GM12878 (cell line): ENCODE data around the gene DAAM2. TPM values are rescaled to one million over a fixed set of nuclear protein-coding genes. Genes with fewer than 3 reads are reported as not detected.

ENCODE experiments used
- ATAC-seq: fragments of 200-7000 bp; cut with Tn5 transposase; 3 replicates; pipeline ENCODE4 v1.9.1; 2020; ENCODE audit warnings: mild to moderate bottlenecking, moderate library complexity
- BruUV-seq: library from RNA; stranded (reverse); fragments of 400-500 nt; replicated peaks from 2 replicates; lab custom pipeline; 2021; lab: Mats Ljungman, UMichigan
- CTCF ChIA-PET: fragments of 300-600 bp; sonication (Branson Sonifier 250); formaldehyde crosslinking; extraction: SDS; loops from one replicate; lab custom pipeline; 2021; ENCODE audit warnings: inconsistent platforms; lab: Yijun Ruan, JAX
- POLR2A ChIA-PET: fragments of 350-600 bp; formaldehyde crosslinking; extraction: SDS; loops from one replicate; lab custom pipeline; 2021; ENCODE audit warnings: inconsistent platforms; lab: Charles Lee
- RAD21 ChIA-PET: fragments of 300-600 bp; sonication (Branson Sonifier 250); formaldehyde crosslinking; loops from one replicate; lab custom pipeline; 2023; ENCODE audit warnings: antibody characterized with exemption; ENCODE audit not compliant: unreplicated experiment; lab: Charles Lee
- SMC1A ChIA-PET: fragments of 300-600 bp; sonication (Branson Sonifier 250); formaldehyde crosslinking; loops from one replicate; lab custom pipeline; 2023; ENCODE audit not compliant: unreplicated experiment, uncharacterized antibody; lab: Charles Lee
- DNase-seq: peaks from one replicate; pipeline ENCODE4 v3.0.0-alpha.2; 2011; ENCODE audit warnings: low read depth, low spot score
- FAIRE-seq: peaks from 3 replicates; lab custom pipeline; 2011; peaks lifted over from hg19 to GRCh38; lab: Jason Lieb, UNC
- H2AFZ ChIP-seq: 2 replicates; pipeline ENCODE4 v1.6.0; 2011; ENCODE audit warnings: low read depth, low read length, control low read depth; ENCODE audit not compliant: control insufficient read depth
- H3K27ac ChIP-seq: 2 replicates; pipeline ENCODE4 v1.5.1; 2011; ENCODE audit warnings: control low read depth; ENCODE audit not compliant: control insufficient read depth, insufficient read depth
- H3K27me3 ChIP-seq, 2 experiments: replicated peaks in 1 of 2; 2 replicates each; pipeline versions ENCODE4 v1.6.0 to v1.6.1; 2011; ENCODE audit warnings: low read length in 1 of 2; ENCODE audit not compliant: control insufficient read depth in 2 of 2, insufficient read depth in 2 of 2
- H3K36me3 ChIP-seq, 2 experiments: 2 replicates each; pipeline ENCODE4 v1.5.1; 2011; ENCODE audit warnings: low read length in 1 of 2; ENCODE audit not compliant: control insufficient read depth in 2 of 2, insufficient read depth in 2 of 2
- H3K4me1 ChIP-seq: 2 replicates; pipeline ENCODE4 v1.6.1; 2011; ENCODE audit warnings: mild to moderate bottlenecking, low read length, moderate library complexity, mixed read lengths; ENCODE audit not compliant: control insufficient read depth, insufficient read depth
- H3K4me2 ChIP-seq: 2 replicates; pipeline ENCODE4 v1.6.0; 2011; ENCODE audit warnings: control low read depth; ENCODE audit not compliant: control insufficient read depth, insufficient read depth
- H3K4me3 ChIP-seq: fragments of 200-600 bp; sonication (generic); 2 replicates; pipeline ENCODE4 v1.5.1; 2016
- H3K79me2 ChIP-seq: 2 replicates; pipeline ENCODE4 v1.6.0; 2011; ENCODE audit warnings: low read length; ENCODE audit not compliant: control insufficient read depth, insufficient read depth
- H3K9ac ChIP-seq: 2 replicates; pipeline ENCODE4 v1.8.0; 2011; ENCODE audit warnings: low read length, control low read depth, mixed read lengths; ENCODE audit not compliant: control insufficient read depth, insufficient read depth
- H3K9me3 ChIP-seq: replicated peaks from 3 replicates; pipeline ENCODE4 v1.5.1; 2011; ENCODE audit warnings: mild to moderate bottlenecking, low read length; ENCODE audit not compliant: control insufficient read depth, insufficient read depth
- H4K20me1 ChIP-seq: 2 replicates; pipeline ENCODE4 v1.6.0; 2011; ENCODE audit not compliant: control insufficient read depth, insufficient read depth
- IKZF2 ChIP-seq, 2 experiments: fragments of 450-650 bp; IDR thresholded peaks; 2 replicates each; pipeline ENCODE4 v1.6.1; 2017; ENCODE audit warnings: mild to moderate bottlenecking in 2 of 2, moderate library complexity in 2 of 2
- RAD51 ChIP-seq: fragments of 450-650 bp; IDR thresholded peaks from 2 replicates; pipeline ENCODE4 v1.6.1; 2016; ENCODE audit warnings: moderate library complexity, mild to moderate bottlenecking, inconsistent platforms
- RELB ChIP-seq: fragments of 450-650 bp; IDR thresholded peaks from 2 replicates; pipeline ENCODE4 v1.6.1; 2017; ENCODE audit warnings: low read depth, mild to moderate bottlenecking, moderate library complexity
- SMAD1 ChIP-seq: fragments of 450-650 bp; IDR thresholded peaks from 2 replicates; pipeline ENCODE4 v1.6.1; 2018; ENCODE audit warnings: mild to moderate bottlenecking, low read depth; ENCODE audit not compliant: partially characterized antibody
- WGBS: methylation state at CpG from one replicate; pipeline ENCODE4 v1.1.6; 2016; ENCODE audit warnings: low lambda C conversion rate; ENCODE audit not compliant: insufficient replicate concordance, insufficient coverage; ENCODE audit errors: missing lambda C conversion rate; 5-methylcytosine and 5-hydroxymethylcytosine counted together
- in situ Hi-C: fragments of 300-500 bp; cut with MboI; formaldehyde crosslinking; loops from 9 replicates; pipeline ENCODE4 v1.14.3; 2018; ENCODE audit warnings: mixed read lengths
- intact Hi-C: fragments of 100-400 bp; cut with micrococcal nuclease; formaldehyde crosslinking; loops from one replicate; pipeline ENCODE4 v1.14.2; 2022; ENCODE audit not compliant: unreplicated experiment
- polyA plus RNA-seq, 11 experiments: library from polyadenylated mRNA; depleted of rRNA in 4 of 11; unstranded in 6 of 11; stranded (reverse) in 5 of 11; fragments of >200 nt; fragmentation: Nextera tagmentation in 4 of 11; fragmentation: Illumina TruSeq in 1 of 11; extraction: Ambion mirVana in 4 of 11; extraction: Trizol in 1 of 11; gene quantifications; 1 replicate in 1 of 11; 2 replicates in 10 of 11; pipeline versions ENCODE4 v1.2.1 to v1.2.3, GENCODE V29; 2011 to 2016; ENCODE audit warnings: inconsistent platforms in 2 of 11, missing spikeins in 2 of 11, low read depth in 1 of 11
- total RNA-seq, 4 experiments: library from RNA; depleted of rRNA in 3 of 4; stranded (reverse); fragments of >200 nt in 3 of 4; fragmentation: Illumina TruSeq in 1 of 4; extraction: Trizol in 1 of 4; gene quantifications; 2 replicates each; pipeline versions ENCODE4 v1.2.1 to v1.2.3, GENCODE V29; 2013 to 2021

Gene DAAM2
- total and polyA plus RNA-seq, 10 of the 15 experiments (the other 5 are each of a cell fraction or from before 2014, with no cell fraction given) = 0.05 to 0.22 TPM; not detected in 8

GRCh38 chr6:39841923-39842322 is 49.7 kb downstream of the DAAM2 start:
- no peak overlapping the region for H3K4me2 ChIP-seq
- ChIA-PET POLR2A (no interaction called here), RAD21 (no interaction called here), CTCF (no interaction called here), SMC1A (interaction anchor here (0.8 kb wide), 1 partner anchor 24 kb away, joined by 3 read pairs; no protein-coding TSS in a partner anchor)
- no TSS peak for BruUV-seq
- H3K27ac ChIP-seq = no peak overlapping the region
- H3K9ac ChIP-seq = no peak overlapping the region
- no peaks in the 10 kb centered on the region for H3K9me3 ChIP-seq
- H3K36me3 ChIP-seq = no peaks in the 10 kb centered on the region
- 19% methylated on average over 4 of the region's 4 CpGs for WGBS
- TF ChIP-seq RAD51 (no peak), SMAD1 (no peak), RELB (no peak), IKZF2 (IDR thresholded peaks at IDR 0.05) (no peak)
- DNase-seq = no peak
- H3K27me3 ChIP-seq = no peaks in the 10 kb centered on the region; a peak in 1 of 4 replicates
- H2AFZ ChIP-seq = no peak overlapping the region
- in situ Hi-C loops (no loop called here), intact Hi-C loops (no loop called here)
- FAIRE-seq = no peak
- no peaks in the 10 kb centered on the region for H3K79me2 ChIP-seq
- H4K20me1 ChIP-seq = no peaks in the 10 kb centered on the region
- no peak overlapping the region for H3K4me3 ChIP-seq
- ATAC-seq = no peak
- H3K4me1 ChIP-seq = no peaks in the 10 kb centered on the region
